D721Med (cell line): Measurements from ENCODE around the gene MCF2L2.

Source experiments
- DNase-seq: peaks from one replicate; pipeline ENCODE4 v3.0.0; 2011; ENCODE audit warnings: low spot score; ENCODE audit not compliant: insufficient read length
- FAIRE-seq: peaks from 2 replicates; lab custom pipeline; 2011; peaks lifted over from hg19 to GRCh38; lab: Jason Lieb, UNC
- CTCF ChIP-seq: IDR thresholded peaks from 2 replicates; pipeline ENCODE4 v1.5.1; 2012; ENCODE audit warnings: mild to moderate bottlenecking, control low read depth; ENCODE audit not compliant: insufficient read depth; ENCODE audit errors: missing control alignments

The MCF2L2 gene

GRCh38 chr3:183307749-183308148 lies 120.7 kb downstream of the MCF2L2 start:
- DNase-seq (no peak), FAIRE-seq (no peak)
- TF ChIP-seq CTCF, result no peak

DNA sequence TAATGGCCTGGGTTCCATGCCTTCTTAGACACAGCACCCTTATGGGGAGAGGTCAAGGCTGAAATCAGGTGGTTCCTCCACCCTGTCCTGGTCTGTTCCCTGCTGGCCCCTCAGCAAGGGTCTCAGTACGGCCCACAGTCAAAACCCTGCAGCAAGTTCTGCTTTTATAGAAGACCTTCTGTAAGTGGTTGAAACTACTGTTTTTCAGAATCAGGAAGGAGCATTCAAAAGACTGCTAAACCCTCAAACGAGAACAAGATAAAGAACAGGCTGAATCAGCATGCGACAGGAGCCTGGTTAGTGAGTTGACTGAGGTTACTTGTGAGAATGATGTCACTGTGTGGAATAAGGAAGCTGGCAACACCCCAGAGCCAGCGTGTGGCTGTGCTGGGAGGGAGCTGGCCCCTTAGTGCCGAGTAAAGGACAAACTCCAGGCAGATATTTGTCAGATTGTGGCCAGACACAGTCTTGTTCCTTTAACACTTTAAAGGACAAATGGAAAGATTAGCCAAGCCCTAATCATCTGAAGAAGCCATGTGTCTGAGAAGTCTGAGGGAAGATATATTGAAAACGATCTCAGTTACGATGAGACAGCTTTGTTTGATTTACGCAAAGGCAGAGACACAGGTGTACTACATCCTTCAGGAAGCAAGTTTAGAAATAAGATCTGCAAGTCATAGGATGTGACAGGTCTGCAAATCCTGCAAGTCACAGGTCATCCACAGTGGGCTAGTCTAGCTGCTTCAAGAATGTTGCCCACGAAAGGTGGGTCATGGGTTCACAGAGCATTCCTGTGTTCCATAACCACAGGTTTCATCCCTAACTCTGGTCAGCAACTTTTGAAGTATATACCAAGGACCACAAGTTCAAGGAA lies 121.4 kb downstream of the MCF2L2 start:
- no peak for DNase-seq
- no peak for FAIRE-seq
- TF ChIP-seq CTCF, result no peak

- no peak for TF ChIP-seq CTCF
- FAIRE-seq (no peak), DNase-seq (no peak)
Measured at GRCh38 chr3:183303690-183304089, 124.7 kb downstream of the MCF2L2 start.

DNA sequence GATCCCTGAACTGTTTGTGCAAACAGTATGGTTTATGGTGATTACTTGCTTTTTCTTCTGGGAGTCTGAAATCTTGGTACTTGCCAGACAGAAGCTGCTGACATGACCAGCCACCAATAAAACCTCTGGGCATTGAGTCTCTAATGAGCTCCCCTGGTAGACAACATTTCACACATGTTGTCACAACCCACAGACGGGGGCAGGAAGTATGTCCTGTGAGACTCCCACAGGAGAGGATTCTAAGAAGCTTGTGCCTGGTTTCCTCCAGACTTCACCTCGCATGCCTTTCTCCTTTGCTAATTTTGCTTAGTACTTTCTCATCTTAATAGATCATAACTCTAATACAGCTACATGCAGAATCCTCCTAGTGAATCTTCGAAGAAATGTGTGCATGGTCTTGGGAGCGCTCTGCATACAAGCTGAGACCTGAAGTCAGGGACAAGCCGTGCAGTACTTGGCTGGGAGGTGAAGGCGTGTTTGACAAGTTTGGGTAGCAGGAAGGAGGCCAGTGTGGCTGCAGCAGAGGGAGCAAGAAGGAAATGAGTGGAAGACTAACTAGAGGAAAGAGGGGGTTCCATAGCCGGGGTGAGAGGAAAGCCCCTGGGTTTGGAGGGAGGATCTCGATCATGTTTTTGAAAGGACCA lies 126.4 kb downstream of the MCF2L2 start:
- DNase-seq (no peak), FAIRE-seq (no peak)
- no peak for TF ChIP-seq CTCF

GRCh38 chr3:183300996-183301562 lies 127.3 kb downstream of the MCF2L2 start:
- no peak for FAIRE-seq
- TF ChIP-seq CTCF, result no peak
- DNase-seq, result no peak

- FAIRE-seq (no peak), DNase-seq (no peak)
- no peak for TF ChIP-seq CTCF
Measured at GRCh38 chr3:183299976-183300375, 128.4 kb downstream of the MCF2L2 start.
